OCI-LY7 (cell line): Measurements from ENCODE around the gene NAPG. TPM values are rescaled to one million over a fixed set of nuclear protein-coding genes. Genes with fewer than 3 reads are reported as not detected.

ENCODE experiments used
- BruUV-seq: library from RNA; stranded (reverse); fragments of 400-500 nt; replicated peaks from 2 replicates; lab custom pipeline; 2021; lab: Mats Ljungman, UMichigan
- CTCF ChIA-PET: fragments of 300-600 bp; sonication (Branson Sonifier 250); formaldehyde crosslinking; loops from one replicate; lab custom pipeline; 2022; ENCODE audit warnings: antibody characterized with exemption; ENCODE audit not compliant: unreplicated experiment; lab: Charles Lee
- POLR2A ChIA-PET: fragments of 300-600 bp; sonication (Branson Sonifier 250); formaldehyde crosslinking; loops from one replicate; lab custom pipeline; 2022; ENCODE audit warnings: antibody characterized with exemption; lab: Charles Lee
- DNase-seq: peaks from one replicate; pipeline ENCODE4 v3.0.0-alpha.2; 2015; ENCODE audit warnings: low spot score
- H2AFZ ChIP-seq: fragments of 200-600 bp; sonication (generic), shearing (Covaris generic); 2 replicates; pipeline ENCODE4 v1.6.1; 2014; ENCODE audit warnings: mild to moderate bottlenecking, antibody characterized with exemption, low read length, moderate library complexity
- H3K27ac ChIP-seq: fragments of 200-600 bp; sonication (generic); 2 replicates; pipeline ENCODE4 v1.5.1; 2014; ENCODE audit warnings: mixed run types, low read depth, mild to moderate bottlenecking, moderate library complexity, low read length, inconsistent platforms; ENCODE audit not compliant: poor library complexity, severe bottlenecking
- H3K36me3 ChIP-seq: fragments of 200-600 bp; sonication (generic); 2 replicates; pipeline ENCODE4 v1.6.1; 2014; ENCODE audit warnings: mild to moderate bottlenecking, antibody characterized with exemption, low read length, moderate library complexity, mixed read lengths; ENCODE audit not compliant: insufficient read depth
- H3K4me1 ChIP-seq: fragments of 200-600 bp; sonication (generic); 2 replicates; pipeline ENCODE4 v1.5.1; 2014; ENCODE audit warnings: mild to moderate bottlenecking, low read length; ENCODE audit not compliant: insufficient read depth, poor library complexity, severe bottlenecking
- H3K4me2 ChIP-seq: fragments of 200-600 bp; sonication (generic); 2 replicates; pipeline ENCODE4 v1.6.1; 2014; ENCODE audit warnings: mild to moderate bottlenecking, low read length
- H3K4me3 ChIP-seq: fragments of 200-600 bp; sonication (generic); 2 replicates; pipeline ENCODE4 v1.5.1; 2014; ENCODE audit warnings: mild to moderate bottlenecking, low read depth, low read length; ENCODE audit not compliant: poor library complexity, severe bottlenecking
- H3K79me2 ChIP-seq: fragments of 200-600 bp; sonication (generic); 2 replicates; pipeline ENCODE4 v1.6.1; 2016; ENCODE audit warnings: low read depth, mild to moderate bottlenecking, low read length, moderate library complexity, mixed read lengths; ENCODE audit not compliant: insufficient read depth
- H3K9me2 ChIP-seq: fragments of 200-600 bp; sonication (generic); 2 replicates; pipeline ENCODE4 v1.6.1; 2016; ENCODE audit warnings: mild to moderate bottlenecking, low read length, mixed read lengths; ENCODE audit not compliant: insufficient read depth
- H3K9me3 ChIP-seq: fragments of 200-600 bp; sonication (generic); 2 replicates; pipeline ENCODE4 v1.6.1; 2014; ENCODE audit warnings: mild to moderate bottlenecking, mixed run types, low read length, mixed read lengths
- H4K20me1 ChIP-seq: fragments of 200-600 bp; sonication (generic); 2 replicates; pipeline ENCODE4 v1.6.1; 2014; ENCODE audit warnings: mild to moderate bottlenecking, antibody characterized with exemption, low read length, moderate library complexity, mixed read lengths; ENCODE audit not compliant: insufficient read depth
- EZH2phosphoT487 ChIP-seq: fragments of 200-600 bp; sonication (generic); IDR thresholded peaks from 2 replicates; pipeline ENCODE4 v1.6.1; 2018; ENCODE audit warnings: low read depth, borderline replicate concordance, mild to moderate bottlenecking, mixed run types, antibody characterized with exemption, low read length, moderate library complexity, mixed read lengths
- intact Hi-C: fragments of 100-400 bp; cut with micrococcal nuclease; formaldehyde crosslinking; loops from one replicate; pipeline ENCODE4 v1.10.0; 2022; ENCODE audit not compliant: unreplicated experiment
- total RNA-seq, 2 experiments: library from RNA; depleted of rRNA in 1 of 2; stranded (reverse); fragments of >200 nt in 1 of 2; shearing (Covaris generic) in 1 of 2; gene quantifications; 2 replicates each; pipeline ENCODE4 v1.2.3, GENCODE V29; 2014 to 2022
- TF ChIP-seq, protein P1 (sequence below): fragments of 200-600 bp; sonication (generic); conservative IDR thresholded peaks from 2 replicates; pipeline ENCODE4 v1.5.1; 2014; ENCODE audit warnings: mild to moderate bottlenecking, antibody characterized with exemption, low read length, moderate library complexity, mixed read lengths

Gene NAPG
- total RNA-seq, 2 experiments from 2014 or later: 34.6 to 52.3 TPM

DNA sequence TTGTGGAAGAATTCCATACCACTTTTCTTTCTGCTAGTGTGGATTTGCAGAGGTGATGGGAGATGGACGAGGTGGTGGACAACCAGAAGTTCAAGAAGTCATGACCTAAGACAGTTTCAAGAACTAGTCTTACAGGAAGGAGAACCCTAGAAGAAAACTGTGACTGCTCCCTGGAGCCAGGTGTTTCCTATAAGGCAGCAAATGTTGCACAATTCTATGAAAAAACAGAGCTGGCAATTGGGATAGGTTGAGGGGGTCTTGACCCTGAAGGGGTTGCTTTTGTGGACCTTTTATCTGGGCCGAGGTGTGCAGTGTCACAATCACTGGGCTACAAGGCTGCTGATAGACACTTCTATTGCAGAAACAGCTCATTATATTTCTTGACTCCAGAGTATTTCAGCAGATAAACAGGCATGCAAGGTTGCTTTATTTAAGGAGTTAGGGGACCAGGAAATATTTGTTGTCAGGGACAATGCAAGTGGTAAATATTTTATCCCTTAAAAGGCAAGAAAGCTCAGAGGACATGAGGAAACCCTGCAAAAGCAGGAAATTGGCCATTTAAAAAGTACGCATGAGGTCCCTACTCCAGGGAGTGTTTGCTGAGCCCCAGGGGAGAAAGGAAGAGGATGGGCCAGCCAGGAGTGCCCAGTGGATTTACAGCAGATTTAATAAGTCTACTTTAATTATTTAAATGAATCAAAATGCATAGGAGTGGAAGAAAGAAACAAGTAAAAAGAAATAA, 48.5 kb upstream of the NAPG start:
- CTCF ChIA-PET: no interaction called here
- Histone ChIP-seq H2AFZ (peak overlapping the region; percentile 45; the same call in 1 of the 2 replicates), H4K20me1 (no peaks in the 10 kb centered on the region), H3K27ac (no peak overlapping the region), H3K36me3 (no peaks in the 10 kb centered on the region), H3K4me2 (no peak overlapping the region), H3K79me2 (no peaks in the 10 kb centered on the region), H3K9me2 (no peaks in the 10 kb centered on the region), H3K4me3 (no peak overlapping the region), H3K9me3 (no peaks in the 10 kb centered on the region), H3K4me1 (peaks cover 54% of the 10 kb centered on the region)
- no peak for DNase-seq
- TF ChIP-seq EZH2phosphoT487: no peak
- TF ChIP-seq, protein P1, sequence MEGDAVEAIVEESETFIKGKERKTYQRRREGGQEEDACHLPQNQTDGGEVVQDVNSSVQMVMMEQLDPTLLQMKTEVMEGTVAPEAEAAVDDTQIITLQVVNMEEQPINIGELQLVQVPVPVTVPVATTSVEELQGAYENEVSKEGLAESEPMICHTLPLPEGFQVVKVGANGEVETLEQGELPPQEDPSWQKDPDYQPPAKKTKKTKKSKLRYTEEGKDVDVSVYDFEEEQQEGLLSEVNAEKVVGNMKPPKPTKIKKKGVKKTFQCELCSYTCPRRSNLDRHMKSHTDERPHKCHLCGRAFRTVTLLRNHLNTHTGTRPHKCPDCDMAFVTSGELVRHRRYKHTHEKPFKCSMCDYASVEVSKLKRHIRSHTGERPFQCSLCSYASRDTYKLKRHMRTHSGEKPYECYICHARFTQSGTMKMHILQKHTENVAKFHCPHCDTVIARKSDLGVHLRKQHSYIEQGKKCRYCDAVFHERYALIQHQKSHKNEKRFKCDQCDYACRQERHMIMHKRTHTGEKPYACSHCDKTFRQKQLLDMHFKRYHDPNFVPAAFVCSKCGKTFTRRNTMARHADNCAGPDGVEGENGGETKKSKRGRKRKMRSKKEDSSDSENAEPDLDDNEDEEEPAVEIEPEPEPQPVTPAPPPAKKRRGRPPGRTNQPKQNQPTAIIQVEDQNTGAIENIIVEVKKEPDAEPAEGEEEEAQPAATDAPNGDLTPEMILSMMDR: no peak
- BruUV-seq: no TSS peak
- intact Hi-C loops: no loop called here
- POLR2A ChIA-PET: interaction anchor here (0.7 kb wide), 1 partner anchor 921 kb away, joined by 3 read pairs; no protein-coding TSS in a partner anchor

DNA sequence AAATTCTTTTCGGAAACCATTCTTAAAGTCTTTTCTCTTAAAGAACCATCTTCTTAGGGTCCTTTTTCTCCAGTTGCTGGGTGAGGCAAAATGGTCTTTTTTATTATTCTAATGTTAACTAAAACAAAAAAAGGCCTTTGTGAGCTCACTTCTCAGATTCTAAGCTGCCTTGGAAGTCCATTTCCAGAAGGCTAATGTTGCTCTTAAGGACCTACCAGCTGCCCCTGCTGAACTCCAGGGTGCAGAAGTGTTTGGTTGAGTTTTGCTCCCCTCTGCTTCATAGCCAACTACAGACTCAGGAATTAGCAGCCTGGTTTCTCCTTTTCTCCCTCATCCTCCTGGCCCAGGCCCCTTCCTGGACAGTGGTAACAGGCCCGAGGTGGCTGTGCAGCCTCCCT, 48.0 kb upstream of the NAPG start:
- no peaks in the 10 kb centered on the region for H3K36me3 ChIP-seq
- TF ChIP-seq EZH2phosphoT487: no peak
- TF ChIP-seq, protein P1: no peak
- POLR2A ChIA-PET: interaction anchor here (0.7 kb wide), 1 partner anchor 920 kb away, joined by 3 read pairs; no protein-coding TSS in a partner anchor
- BruUV-seq: no TSS peak
- no peak overlapping the region for H3K4me3 ChIP-seq
- H3K9me3 ChIP-seq: no peaks in the 10 kb centered on the region
- no peaks in the 10 kb centered on the region for H3K9me2 ChIP-seq
- no peak overlapping the region for H3K27ac ChIP-seq
- CTCF ChIA-PET: no interaction called here
- no peak overlapping the region for H2AFZ ChIP-seq
- H3K4me1 ChIP-seq: peaks cover 60% of the 10 kb centered on the region
- no peak for DNase-seq
- H3K79me2 ChIP-seq: no peaks in the 10 kb centered on the region
- no peak overlapping the region for H3K4me2 ChIP-seq
- H4K20me1 ChIP-seq: no peaks in the 10 kb centered on the region
- intact Hi-C loops: no loop called here

- H3K27ac ChIP-seq: peak overlapping the region; percentile 74
- DNase-seq: no peak
- ChIA-PET POLR2A (interaction anchor here (0.7 to 1.5 kb wide), 4 partner anchors 9 to 383 kb away, joined by 3 to 5 read pairs (median 4); no protein-coding TSS in a partner anchor), CTCF (interaction anchor here (2.2 kb wide), 1 partner anchor 9 kb away, joined by 8 read pairs; no protein-coding TSS in a partner anchor)
- H2AFZ ChIP-seq: peak overlapping the region; percentile 90; the same call in 1 of the 2 replicates
- no peaks in the 10 kb centered on the region for H3K9me3 ChIP-seq
- H3K4me2 ChIP-seq: peak overlapping the region; percentile 51
- TF ChIP-seq, protein P1: no peak
- no peak for TF ChIP-seq EZH2phosphoT487
- no peaks in the 10 kb centered on the region for H3K9me2 ChIP-seq
- peaks cover 59% of the 10 kb centered on the region for H3K4me1 ChIP-seq
- no peaks in the 10 kb centered on the region for H4K20me1 ChIP-seq
- BruUV-seq: no TSS peak
- H3K4me3 ChIP-seq: no peak overlapping the region
- no peaks in the 10 kb centered on the region for H3K36me3 ChIP-seq
- H3K79me2 ChIP-seq: no peaks in the 10 kb centered on the region
- intact Hi-C loops: no loop called here
Measured at GRCh38 chr18:10481831-10482230, 44.0 kb upstream of the NAPG start.
